Stimulated activated CD8-positive, alpha-beta memory T cell treated with anti-CD3 and anti-CD28 coated beads, Interleukin-2, amount 100 ng/mL, for 48 hours (primary cell): ENCODE results near the gene KCND3.

ENCODE experiments used
- DNase-seq, 2 donors: peaks; one replicate each; pipeline ENCODE4 v3.0.0-alpha.2; 2020; ENCODE audit warnings: low read depth in 2 of 2

The KCND3 gene

DNA sequence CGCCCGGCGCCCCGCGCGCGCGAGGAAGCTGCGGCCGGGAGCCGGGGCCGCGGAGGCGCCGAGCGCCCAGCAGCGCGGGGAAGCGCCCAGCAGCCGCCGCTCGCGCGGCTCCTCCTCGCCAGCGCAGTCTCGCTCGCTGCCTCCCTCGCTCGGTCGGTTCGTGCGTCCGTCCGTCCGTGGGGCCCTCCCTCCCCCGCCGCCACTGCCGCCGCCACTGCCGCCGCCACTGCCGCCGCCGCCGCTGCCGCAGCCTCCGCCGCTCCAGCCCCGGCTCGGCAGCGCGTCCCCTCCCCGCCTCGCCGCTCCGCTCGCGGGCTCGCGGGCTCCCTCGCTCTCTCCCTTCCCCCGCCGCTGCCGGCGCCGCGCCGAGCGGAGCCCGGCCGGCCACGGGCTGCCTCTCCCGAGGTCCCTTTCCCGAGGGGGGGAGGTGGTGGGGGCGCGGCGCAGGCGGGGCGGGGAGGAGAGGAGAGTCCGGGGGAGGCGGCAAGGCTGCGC, at the start of gene KCND3:
TSS of gene KCND3 (minus strand) at position 138 of the 495 bp plus-strand sequence.
- DNase-seq = no peak

- no peak for DNase-seq
These were observed 44.8 kb upstream of the KCND3 start for GRCh38 chr1:112034277-112034676.

DNA sequence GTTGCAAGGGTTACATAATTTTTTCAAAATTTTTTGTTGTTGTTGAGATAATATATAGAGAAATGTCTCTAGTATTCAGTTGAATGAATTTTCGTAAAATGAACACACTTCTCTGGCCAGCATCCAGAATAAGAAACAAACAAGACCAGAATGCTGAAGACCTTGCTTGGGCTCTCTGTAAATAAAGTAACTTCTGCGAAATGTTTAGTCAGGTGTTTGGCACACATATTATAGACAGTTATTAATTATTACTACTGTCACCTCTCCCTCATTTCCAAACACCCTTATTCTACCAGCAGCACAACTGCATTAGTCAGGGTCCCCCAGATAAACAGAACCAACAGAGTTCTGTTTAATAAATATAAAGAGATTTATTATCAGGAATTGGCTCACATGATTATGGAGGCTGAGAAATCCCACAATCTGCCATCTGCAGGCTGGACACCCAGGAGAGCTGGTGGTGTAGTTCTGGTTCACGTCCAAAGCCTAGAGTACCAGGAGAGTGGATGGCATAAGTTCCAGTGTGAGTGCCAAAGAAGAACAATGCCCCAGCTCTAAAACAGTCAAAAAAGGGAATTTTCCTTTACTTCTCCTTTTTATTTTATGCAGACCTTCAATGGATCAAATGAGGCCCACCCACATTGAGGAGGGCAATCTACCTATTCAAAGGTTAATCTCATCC, 44.1 kb upstream of the KCND3 start:
- DNase-seq = no peak

- DNase-seq = no peak
These were observed 40.7 kb upstream of the KCND3 start for GRCh38 chr1:112030157-112030556.

GRCh38 chr1:112027696-112028095, 38.2 kb upstream of the KCND3 start:
- no peak for DNase-seq

DNA sequence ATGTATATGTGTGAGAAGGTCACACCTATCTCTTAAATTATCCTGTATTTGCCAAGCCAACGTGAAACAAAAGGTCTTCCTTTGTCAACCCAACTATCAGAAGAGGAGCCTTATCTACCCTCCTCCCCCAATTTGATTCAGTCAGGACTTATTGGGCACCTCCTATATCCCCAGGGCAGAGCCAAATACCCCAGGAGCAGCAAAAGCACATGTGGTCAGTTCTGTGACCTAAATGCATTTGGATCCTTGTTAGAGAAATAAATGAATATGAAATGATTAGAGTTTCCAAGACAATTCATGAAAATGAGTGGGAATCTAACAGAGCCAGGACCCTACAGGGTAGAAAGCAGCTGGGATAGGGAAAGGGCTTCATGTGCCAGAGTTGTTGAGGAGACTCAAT, 37.0 kb upstream of the KCND3 start:
- no peak for DNase-seq

DNA sequence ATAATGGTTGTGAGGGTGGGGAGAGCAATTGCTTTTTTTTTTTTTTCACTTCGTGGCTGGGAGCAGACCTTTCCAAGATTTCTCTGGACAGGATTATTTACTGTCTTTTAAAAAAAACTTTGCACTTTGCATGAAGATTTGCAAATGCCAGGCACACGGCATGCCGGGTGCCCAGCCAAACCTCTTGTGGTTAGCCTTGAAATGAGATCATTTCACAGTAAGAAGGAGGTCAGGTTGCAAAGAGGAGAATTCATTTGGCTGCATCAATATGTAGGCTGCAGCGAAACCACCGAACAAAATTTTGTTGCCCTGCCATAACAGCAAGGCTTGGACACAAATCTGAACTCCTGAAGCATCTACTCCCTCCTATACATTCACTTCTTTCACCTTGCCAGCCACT, 36.5 kb upstream of the KCND3 start:
- DNase-seq = no peak

DNA sequence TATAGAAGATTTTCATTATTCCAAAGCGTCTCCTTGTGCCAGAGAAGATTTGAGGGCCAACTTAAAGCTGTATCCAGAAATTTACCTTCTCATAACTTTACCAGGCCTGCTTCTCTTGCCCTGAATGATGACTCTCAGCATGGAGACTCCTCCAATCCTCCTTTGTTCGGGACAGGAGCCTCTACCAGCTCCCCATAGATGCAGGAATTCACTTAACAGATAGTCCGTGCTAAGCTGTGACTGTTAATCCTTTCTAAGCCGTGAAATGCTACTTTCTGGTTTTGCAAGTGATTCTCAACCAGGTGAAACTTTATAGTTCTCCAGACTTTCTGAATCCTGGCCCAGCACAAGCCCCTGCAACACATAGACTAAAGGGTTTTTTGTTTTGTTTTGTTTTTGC, 31.8 kb upstream of the KCND3 start:
- no peak for DNase-seq

- no peak for DNase-seq
These were observed 27.7 kb upstream of the KCND3 start for GRCh38 chr1:112017183-112017582.

GRCh38 chr1:112012823-112013222, 23.4 kb upstream of the KCND3 start:
- no peak for DNase-seq

GRCh38 chr1:112011202-112011601, 21.7 kb upstream of the KCND3 start:
- no peak for DNase-seq

DNA sequence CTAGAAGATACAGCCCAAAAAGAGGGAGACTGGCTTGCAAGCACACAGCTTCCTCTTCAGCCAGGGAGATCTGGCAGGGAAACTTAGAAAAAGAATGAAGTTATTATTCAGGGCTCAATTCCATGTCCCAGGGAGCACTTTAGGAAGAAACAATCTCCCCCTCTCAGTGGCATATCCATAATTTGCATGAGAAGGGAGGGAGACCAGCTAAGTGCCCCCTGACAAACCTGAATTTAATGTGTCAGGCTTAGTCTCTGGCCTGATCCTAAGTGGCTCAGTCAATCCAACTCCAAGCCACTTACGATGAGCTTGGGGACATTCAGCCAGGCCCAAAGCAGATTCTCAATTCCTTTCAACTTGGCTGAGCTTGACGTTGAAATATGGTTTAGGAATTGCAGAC, 17.7 kb upstream of the KCND3 start:
- DNase-seq = no peak

- no peak for DNase-seq
These were observed 17.1 kb upstream of the KCND3 start for GRCh38 chr1:112006416-112007025.

DNA sequence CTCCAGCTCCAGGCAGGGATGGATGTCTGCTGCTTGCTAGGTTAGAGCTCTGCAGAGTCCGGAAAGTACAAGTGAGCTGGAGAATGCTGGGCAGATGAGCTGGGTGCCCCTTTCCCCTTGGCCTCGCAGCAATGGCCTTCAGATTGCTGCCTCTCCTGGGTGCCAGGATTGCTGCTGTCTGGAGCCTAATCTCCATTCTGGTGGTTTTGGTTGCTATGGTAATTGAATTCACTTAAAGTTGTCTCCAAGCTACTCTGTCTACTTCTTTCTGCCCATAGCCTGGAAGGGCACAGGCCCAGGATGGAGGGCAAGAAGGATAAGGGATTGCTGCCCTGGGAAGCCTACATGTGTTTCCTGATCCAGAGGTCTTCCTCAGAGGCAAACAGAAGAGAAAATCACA, 14.6 kb upstream of the KCND3 start:
- no peak for DNase-seq

GRCh38 chr1:112002514-112002913, 13.0 kb upstream of the KCND3 start:
- DNase-seq = no peak

DNA sequence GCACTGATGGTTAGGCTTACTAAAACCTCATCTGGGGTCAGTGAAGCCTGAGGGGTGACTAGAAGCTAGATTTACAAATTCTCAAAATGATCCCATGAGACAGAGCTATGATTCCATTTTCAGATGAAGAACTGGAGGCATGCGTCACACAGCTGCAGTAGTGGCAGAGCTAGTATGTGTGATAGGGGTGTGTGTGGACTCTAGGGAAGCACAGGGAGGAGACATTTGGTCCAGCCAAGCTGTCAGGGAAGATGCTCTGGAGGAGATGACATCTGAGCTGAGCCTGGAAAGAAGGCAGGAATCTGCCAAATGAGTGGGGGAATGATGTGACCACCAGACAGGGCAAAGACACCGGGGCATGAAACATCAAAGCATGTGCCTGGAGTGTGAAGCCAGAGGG, 12.0 kb upstream of the KCND3 start:
- no peak for DNase-seq

DNA sequence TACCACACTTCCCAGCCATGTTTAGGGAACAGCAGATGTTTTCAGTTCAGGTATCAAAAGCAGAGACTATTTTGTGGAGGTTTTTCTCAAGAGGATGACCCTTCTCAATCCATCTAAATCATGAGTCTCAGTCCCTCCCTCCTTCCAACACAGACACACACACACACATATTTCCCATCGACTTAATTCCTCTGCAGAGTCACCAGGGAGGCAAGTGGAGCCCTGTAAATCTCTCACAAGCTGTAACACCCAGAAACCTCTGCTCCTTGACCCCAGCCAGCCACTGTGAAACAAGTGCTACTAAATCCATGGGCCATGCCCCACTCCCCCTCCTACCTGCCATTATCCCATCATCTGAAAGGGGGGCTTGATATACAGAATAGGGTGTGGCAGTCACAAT, 10.6 kb upstream of the KCND3 start:
- no peak for DNase-seq

- no peak for DNase-seq
These were observed 8.9 kb upstream of the KCND3 start for GRCh38 chr1:111998332-111998731.

DNA sequence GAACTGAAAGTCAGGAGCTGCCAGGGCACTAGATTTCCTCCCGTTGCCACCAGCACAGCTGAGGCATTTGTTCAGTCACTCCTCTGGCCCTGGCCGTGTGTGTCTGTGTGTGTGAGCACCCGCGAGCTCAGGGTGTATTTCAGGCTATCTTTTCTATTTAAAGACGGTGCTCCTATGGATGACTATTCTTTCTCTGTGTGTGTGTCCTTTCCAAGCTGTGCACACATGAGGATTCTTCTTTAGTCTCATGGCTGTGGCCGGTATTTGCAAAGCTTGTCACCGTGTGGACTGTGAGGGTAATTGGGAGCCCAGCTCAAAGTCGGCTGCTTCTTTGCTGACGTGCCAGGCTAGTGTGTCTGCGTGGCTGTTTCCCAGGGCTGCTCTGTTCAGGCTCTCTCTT, 3.0 kb upstream of the KCND3 start:
- no peak for DNase-seq

- DNase-seq = no peak
These were observed 1.6 kb upstream of the KCND3 start for GRCh38 chr1:111990878-111991718.

DNA sequence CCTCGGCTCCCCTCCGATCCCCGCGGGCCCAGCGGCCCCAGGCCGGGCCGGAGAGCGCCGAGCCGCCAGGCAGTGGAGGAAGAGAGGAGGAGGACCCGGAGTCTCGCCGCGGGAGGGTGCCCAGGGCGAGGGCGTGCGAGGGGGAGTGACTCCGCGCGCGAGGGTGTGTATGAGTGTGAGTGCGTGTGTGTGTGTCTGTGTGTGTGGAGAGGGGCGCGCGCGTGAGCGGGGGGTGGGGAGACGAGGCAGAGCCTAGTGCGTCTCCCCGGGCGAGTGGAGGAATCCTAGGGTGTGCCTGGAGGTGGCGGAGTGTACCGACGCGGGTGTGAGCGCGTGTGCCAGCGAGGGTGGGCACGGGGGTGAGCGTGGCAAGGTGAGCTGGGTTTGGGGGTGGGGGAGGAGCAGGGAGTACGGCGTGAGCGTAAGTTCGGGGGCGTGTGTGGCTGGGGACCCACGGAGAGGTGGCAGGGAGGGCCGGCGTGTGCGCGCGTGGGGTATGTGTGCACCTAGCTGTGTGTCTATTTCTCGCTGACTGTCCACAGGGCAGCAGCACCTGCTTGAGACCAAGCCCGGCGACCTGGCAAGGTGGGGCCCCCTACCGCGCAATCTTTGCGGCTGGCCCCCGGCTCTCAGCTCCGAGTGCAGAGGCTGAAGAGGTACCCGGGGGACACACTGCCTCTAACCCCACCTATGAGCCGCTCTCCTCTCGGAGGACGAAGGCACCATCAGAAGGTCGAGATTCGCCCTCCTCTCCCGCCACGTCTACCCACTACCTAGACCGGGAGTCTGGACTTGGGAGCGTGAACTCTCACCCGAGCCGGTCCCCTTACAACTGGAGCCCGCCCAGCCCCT, 784 bp upstream of the KCND3 start:
- no peak for DNase-seq
